ENCODE measurements around the gene PCDHB1. TPM values are rescaled to one million over a fixed set of nuclear protein-coding genes. Genes with fewer than 3 reads are reported as not detected.
A peak's percentile ranks its signal among the peaks of the same experiment; 100 is the strongest.
"Not testable (repeated sequence)": the region's sequence is repeated elsewhere in the genome, so short reads cannot be mapped to it uniquely, and the experiment has no call there.

PCDHB1 gene
- total RNA-seq, 1 experiment from 2014 or later: 0.07 TPM

DNA sequence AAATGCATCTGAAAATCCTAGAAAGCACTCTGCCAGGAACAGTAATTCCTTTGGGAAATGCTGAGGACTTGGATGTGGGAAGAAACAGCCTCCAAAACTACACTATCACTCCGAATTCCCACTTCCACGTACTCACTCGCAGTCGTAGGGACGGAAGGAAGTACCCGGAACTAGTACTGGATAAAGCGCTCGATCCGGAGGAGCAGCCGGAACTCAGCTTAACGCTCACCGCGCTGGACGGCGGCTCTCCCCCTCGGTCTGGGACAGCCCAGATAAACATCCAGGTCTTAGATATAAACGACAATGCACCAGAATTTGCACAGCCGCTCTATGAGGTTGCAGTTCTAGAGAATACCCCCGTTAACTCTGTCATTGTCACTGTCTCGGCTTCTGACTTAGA lies 49.9 kb downstream of the PCDHB1 start:
- Histone ChIP-seq H3T11ph (ENCODE audit: low read length) (no peak overlapping the region), H2AFZ (ENCODE audit: low read length) (no peak overlapping the region), H4K91ac (ENCODE audit: insufficient read length, low read depth, low read length) (no peak overlapping the region), H2AK5ac (ENCODE audit: insufficient read length, low read length) (no peak overlapping the region), H2BK20ac (ENCODE audit: low read depth, low read length, poor library complexity, severe bottlenecking) (no peak overlapping the region), H3K9ac (ENCODE audit: extremely low read depth, insufficient read length, low read length) (no peak overlapping the region), H3K14ac (ENCODE audit: insufficient read depth, low read length) (no peak overlapping the region), H3K9me3 (ENCODE audit: control insufficient read depth, low read depth, low read length) (peaks cover under 1% of the 10 kb centered on the region), H4K5ac (ENCODE audit: insufficient read length, low read depth, low read length) (no peak overlapping the region), H3K18ac (ENCODE audit: insufficient read length, low read depth, low read length) (no peak overlapping the region), H4K8ac (replicated peaks; ENCODE audit: insufficient read length, low read depth, low read length) (no peak overlapping the region), H2BK120ac (ENCODE audit: low read depth, low read length, poor library complexity, severe bottlenecking) (no peak overlapping the region), H3K79me2 (ENCODE audit: insufficient read depth, low read length) (no peaks in the 10 kb centered on the region), H2BK12ac (ENCODE audit: insufficient read length, low read depth, low read length) (no peak overlapping the region), H3K27ac (ENCODE audit: insufficient read length, low read depth, low read length) (no peak overlapping the region), H3K23me2 (ENCODE audit: insufficient read length, low read depth, low read length, poor library complexity, severe bottlenecking) (no peaks in the 10 kb centered on the region), H3K79me1 (ENCODE audit: insufficient read depth, low read depth, low read length, poor library complexity, severe bottlenecking) (peaks cover 3% of the 10 kb centered on the region), H2BK5ac (ENCODE audit: insufficient read length, low read length) (no peak overlapping the region), H2BK15ac (ENCODE audit: low read depth, low read length) (no peak overlapping the region), H3K4me2 (ENCODE audit: insufficient read depth, insufficient read length, low read length) (no peak overlapping the region), H4K20me1 (ENCODE audit: control insufficient read depth, insufficient read depth, insufficient read length) (no peaks in the 10 kb centered on the region), H3K4ac (ENCODE audit: low read depth, low read length) (no peak overlapping the region), H3K56ac (ENCODE audit: insufficient read length, low read depth, low read length) (no peak overlapping the region), H3K23ac (ENCODE audit: insufficient read length, low read depth, low read length) (no peak overlapping the region), H3K4me1 (ENCODE audit: insufficient read depth, low read length) (no peaks in the 10 kb centered on the region), H3K27me3 (ENCODE audit: insufficient read depth, low read length) (no peaks in the 10 kb centered on the region)
- Mint-ChIP-seq H3K4me3 (peak overlapping the region in 1 of 2 experiments; percentile 63; a peak in 2 of 5 replicates), H3K4me1 (peaks cover 2 to 7% of the 10 kb centered on the region in 2 experiments; a peak in 3 of 4 replicates), H3K27me3 (ENCODE audit: low read depth) (no peaks in the 10 kb centered on the region), H3K36me3 (ENCODE audit: insufficient read depth in 1 of 3, low read depth in 3 of 3) (peaks cover 30 to 71% (median 52%) of the 10 kb centered on the region in 3 experiments), H3K9me3 (peaks cover 36 to 49% of the 10 kb centered on the region in 2 experiments), H3K27ac (no peak overlapping the region)
- no peak for DNase-seq
- WGBS (ENCODE audit: extremely low coverage, insufficient read length, low lambda C conversion rate): no CpG with 5 or more reads among the region's 20 CpGs
- TF ChIP-seq CTCF (conservative IDR thresholded peaks at IDR 0.05): no peak

DNA sequence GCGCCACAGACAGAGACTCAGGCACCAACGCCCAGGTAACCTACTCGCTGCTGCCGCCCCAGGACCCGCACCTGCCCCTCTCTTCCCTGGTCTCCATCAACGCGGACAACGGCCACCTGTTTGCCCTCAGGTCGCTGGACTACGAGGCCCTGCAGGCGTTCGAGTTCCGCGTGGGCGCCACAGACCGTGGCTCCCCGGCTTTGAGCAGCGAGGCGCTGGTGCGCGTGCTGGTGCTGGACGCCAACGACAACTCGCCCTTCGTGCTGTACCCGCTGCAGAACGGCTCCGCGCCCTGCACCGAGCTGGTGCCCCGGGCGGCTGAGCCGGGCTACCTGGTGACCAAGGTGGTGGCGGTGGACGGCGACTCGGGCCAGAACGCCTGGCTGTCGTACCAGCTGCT lies 50.9 kb downstream of the PCDHB1 start:
- H3K4me3 Mint-ChIP-seq; H3K4me2 ChIP-seq (ENCODE audit: insufficient read depth, insufficient read length, low read length); H4K8ac ChIP-seq (replicated peaks; ENCODE audit: insufficient read length, low read depth, low read length); H3K14ac ChIP-seq (ENCODE audit: insufficient read depth, low read length); H3K9me3 ChIP-seq (ENCODE audit: control insufficient read depth, low read depth, low read length); H3K4me1 ChIP-seq (ENCODE audit: insufficient read depth, low read length); H3K27ac Mint-ChIP-seq; H3K27ac ChIP-seq (ENCODE audit: insufficient read length, low read depth, low read length); H2BK12ac ChIP-seq (ENCODE audit: insufficient read length, low read depth, low read length); H4K91ac ChIP-seq (ENCODE audit: insufficient read length, low read depth, low read length); H3K4me1 Mint-ChIP-seq; H4K20me1 ChIP-seq (ENCODE audit: control insufficient read depth, insufficient read depth, insufficient read length); H2AFZ ChIP-seq (ENCODE audit: low read length); H4K5ac ChIP-seq (ENCODE audit: insufficient read length, low read depth, low read length); H3T11ph ChIP-seq (ENCODE audit: low read length); H2AK5ac ChIP-seq (ENCODE audit: insufficient read length, low read length); H3K56ac ChIP-seq (ENCODE audit: insufficient read length, low read depth, low read length); H3K23ac ChIP-seq (ENCODE audit: insufficient read length, low read depth, low read length); H3K79me2 ChIP-seq (ENCODE audit: insufficient read depth, low read length); H3K23me2 ChIP-seq (ENCODE audit: insufficient read length, low read depth, low read length, poor library complexity, severe bottlenecking); H2BK5ac ChIP-seq (ENCODE audit: insufficient read length, low read length); H3K27me3 ChIP-seq (ENCODE audit: insufficient read depth, low read length); H3K18ac ChIP-seq (ENCODE audit: insufficient read length, low read depth, low read length); H2BK20ac ChIP-seq (ENCODE audit: low read depth, low read length, poor library complexity, severe bottlenecking); H3K4ac ChIP-seq (ENCODE audit: low read depth, low read length); H3K79me1 ChIP-seq (ENCODE audit: insufficient read depth, low read depth, low read length, poor library complexity, severe bottlenecking); H2BK120ac ChIP-seq (ENCODE audit: low read depth, low read length, poor library complexity, severe bottlenecking); DNase-seq; H2BK15ac ChIP-seq (ENCODE audit: low read depth, low read length); H3K9ac ChIP-seq (ENCODE audit: extremely low read depth, insufficient read length, low read length); H3K27me3 Mint-ChIP-seq (ENCODE audit: low read depth): not testable (repeated sequence)
- H3K36me3 Mint-ChIP-seq (ENCODE audit: insufficient read depth in 1 of 3, low read depth in 3 of 3): peaks cover 27 to 67% (median 51%) of the 10 kb centered on the region in 3 experiments
- WGBS (ENCODE audit: extremely low coverage, insufficient read length, low lambda C conversion rate): no CpG with 5 or more reads among the region's 39 CpGs
- H3K9me3 Mint-ChIP-seq: peaks cover 34 to 48% of the 10 kb centered on the region in 2 experiments
